Activated T-cell treated with anti-CD3 and anti-CD28 coated beads, Interleukin-2, amount 50 U/mL, for 24 hours (primary cell): ENCODE measurements around the gene C1orf87.

Source experiments
- DNase-seq: peaks from one replicate; pipeline ENCODE4 v3.0.0-alpha.2; 2020
- H3K27ac Mint-ChIP-seq: 2 replicates; pipeline ENCODE4 v1.8.0; 2020; ENCODE audit warnings: mild to moderate bottlenecking, mixed read lengths
- H3K27me3 Mint-ChIP-seq: 2 replicates; pipeline ENCODE4 v1.8.0; 2020; ENCODE audit warnings: mixed read lengths
- H3K36me3 Mint-ChIP-seq: 2 replicates; pipeline ENCODE4 v1.8.0; 2020; ENCODE audit warnings: low read depth, mixed read lengths
- H3K4me1 Mint-ChIP-seq: 2 replicates; pipeline ENCODE4 v1.8.0; 2020; ENCODE audit warnings: low read depth, mixed read lengths
- H3K4me3 Mint-ChIP-seq: 2 replicates; pipeline ENCODE4 v1.8.0; 2020; ENCODE audit warnings: mild to moderate bottlenecking, moderate library complexity, mixed read lengths
- H3K9me3 Mint-ChIP-seq: 2 replicates; pipeline ENCODE4 v1.8.0; 2020; ENCODE audit warnings: mixed read lengths

C1orf87 gene

GRCh38 chr1:60087681-60088080, 14.1 kb upstream of the C1orf87 start:
- DNase-seq: no peak
- Mint-ChIP-seq H3K36me3 (no peaks in the 10 kb centered on the region), H3K4me1 (no peaks in the 10 kb centered on the region), H3K27ac (no peak overlapping the region), H3K9me3 (no peaks in the 10 kb centered on the region), H3K27me3 (peaks cover 5% of the 10 kb centered on the region), H3K4me3 (no peak overlapping the region)

GRCh38 chr1:60078182-60078581, 4.6 kb upstream of the C1orf87 start:
- no peak overlapping the region for H3K4me3 Mint-ChIP-seq
- no peak overlapping the region for H3K27ac Mint-ChIP-seq
- H3K9me3 Mint-ChIP-seq: no peaks in the 10 kb centered on the region
- no peaks in the 10 kb centered on the region for H3K36me3 Mint-ChIP-seq
- H3K27me3 Mint-ChIP-seq: peaks cover 34% of the 10 kb centered on the region
- no peak for DNase-seq
- no peaks in the 10 kb centered on the region for H3K4me1 Mint-ChIP-seq

GRCh38 chr1:60071296-60071695, 2.3 kb downstream of the C1orf87 start:
- Mint-ChIP-seq H3K4me3 (no peak overlapping the region), H3K27me3 (peaks cover 44% of the 10 kb centered on the region)

GRCh38 chr1:60069691-60070090, 3.9 kb downstream of the C1orf87 start:
- no peak for DNase-seq
- H3K36me3 Mint-ChIP-seq: no peaks in the 10 kb centered on the region
- H3K4me1 Mint-ChIP-seq: no peaks in the 10 kb centered on the region
- H3K27me3 Mint-ChIP-seq: peaks cover 32% of the 10 kb centered on the region
- H3K9me3 Mint-ChIP-seq: no peaks in the 10 kb centered on the region
- H3K27ac Mint-ChIP-seq: no peak overlapping the region
- no peak overlapping the region for H3K4me3 Mint-ChIP-seq

More at GRCh38 chr1:60071296-60071695, 2.3 kb downstream of the C1orf87 start:
- H3K9me3 Mint-ChIP-seq: no peaks in the 10 kb centered on the region
- no peaks in the 10 kb centered on the region for H3K36me3 Mint-ChIP-seq
- H3K4me1 Mint-ChIP-seq: no peaks in the 10 kb centered on the region
- no peak overlapping the region for H3K27ac Mint-ChIP-seq
- DNase-seq: no peak

- peaks cover 24% of the 10 kb centered on the region for H3K27me3 Mint-ChIP-seq
- H3K9me3 Mint-ChIP-seq: no peaks in the 10 kb centered on the region
- no peaks in the 10 kb centered on the region for H3K36me3 Mint-ChIP-seq
- H3K4me1 Mint-ChIP-seq: no peaks in the 10 kb centered on the region
- no peak overlapping the region for H3K27ac Mint-ChIP-seq
- DNase-seq: no peak
- H3K4me3 Mint-ChIP-seq: no peak overlapping the region
Observed at GRCh38 chr1:60068393-60069045, 5.1 kb downstream of the C1orf87 start.

GRCh38 chr1:60066001-60066400, 7.6 kb downstream of the C1orf87 start:
- Mint-ChIP-seq H3K36me3 (no peaks in the 10 kb centered on the region), H3K27ac (no peak overlapping the region), H3K4me3 (no peak overlapping the region), H3K4me1 (no peaks in the 10 kb centered on the region), H3K27me3 (peaks cover 2% of the 10 kb centered on the region), H3K9me3 (no peaks in the 10 kb centered on the region)
- no peak for DNase-seq

- Mint-ChIP-seq H3K27ac (no peak overlapping the region), H3K36me3 (no peaks in the 10 kb centered on the region), H3K4me1 (no peaks in the 10 kb centered on the region), H3K27me3 (peaks cover 2% of the 10 kb centered on the region), H3K9me3 (no peaks in the 10 kb centered on the region), H3K4me3 (no peak overlapping the region)
- no peak for DNase-seq
Observed at GRCh38 chr1:60065199-60065598, 8.4 kb downstream of the C1orf87 start.

- no peak for DNase-seq
- Mint-ChIP-seq H3K4me3 (no peak overlapping the region), H3K9me3 (no peaks in the 10 kb centered on the region), H3K36me3 (no peaks in the 10 kb centered on the region), H3K27ac (no peak overlapping the region), H3K27me3 (peaks cover 2% of the 10 kb centered on the region), H3K4me1 (no peaks in the 10 kb centered on the region)
Observed at GRCh38 chr1:60063561-60063960, 10.0 kb downstream of the C1orf87 start.

- no peak for DNase-seq
- H3K27ac Mint-ChIP-seq: no peak overlapping the region
Observed at GRCh38 chr1:60059468-60059867, 14.1 kb downstream of the C1orf87 start.

GRCh38 chr1:60055336-60055735, 18.2 kb downstream of the C1orf87 start:
- Mint-ChIP-seq H3K27ac (no peak overlapping the region), H3K4me1 (no peaks in the 10 kb centered on the region), H3K36me3 (no peaks in the 10 kb centered on the region), H3K27me3 (peaks cover 8% of the 10 kb centered on the region), H3K4me3 (no peak overlapping the region), H3K9me3 (peaks cover 3% of the 10 kb centered on the region)
- no peak for DNase-seq

More at GRCh38 chr1:60059468-60059867, 14.1 kb downstream of the C1orf87 start:
- H3K27me3 Mint-ChIP-seq: peaks cover 5% of the 10 kb centered on the region
- no peaks in the 10 kb centered on the region for H3K36me3 Mint-ChIP-seq
- H3K4me3 Mint-ChIP-seq: no peak overlapping the region
- H3K4me1 Mint-ChIP-seq: no peaks in the 10 kb centered on the region
- no peaks in the 10 kb centered on the region for H3K9me3 Mint-ChIP-seq

- Mint-ChIP-seq H3K4me1 (no peaks in the 10 kb centered on the region), H3K9me3 (peaks cover 6% of the 10 kb centered on the region), H3K27me3 (peaks cover 9% of the 10 kb centered on the region), H3K4me3 (no peak overlapping the region), H3K27ac (no peak overlapping the region), H3K36me3 (no peaks in the 10 kb centered on the region)
- DNase-seq: no peak
Observed at GRCh38 chr1:60054374-60054773, 19.2 kb downstream of the C1orf87 start.

GRCh38 chr1:60052601-60053000, 21.0 kb downstream of the C1orf87 start:
- H3K27ac Mint-ChIP-seq: no peak overlapping the region
- no peaks in the 10 kb centered on the region for H3K36me3 Mint-ChIP-seq

GRCh38 chr1:60051191-60051590, 22.4 kb downstream of the C1orf87 start:
- DNase-seq: no peak
- H3K27ac Mint-ChIP-seq: no peak overlapping the region
- H3K9me3 Mint-ChIP-seq: peaks cover 7% of the 10 kb centered on the region
- H3K4me3 Mint-ChIP-seq: no peak overlapping the region
- H3K36me3 Mint-ChIP-seq: no peaks in the 10 kb centered on the region
- H3K4me1 Mint-ChIP-seq: no peaks in the 10 kb centered on the region
- H3K27me3 Mint-ChIP-seq: peaks cover 13% of the 10 kb centered on the region

More at GRCh38 chr1:60052601-60053000, 21.0 kb downstream of the C1orf87 start:
- Mint-ChIP-seq H3K4me1 (no peaks in the 10 kb centered on the region), H3K27me3 (peaks cover 13% of the 10 kb centered on the region), H3K9me3 (peaks cover 7% of the 10 kb centered on the region), H3K4me3 (no peak overlapping the region)
- no peak for DNase-seq

GRCh38 chr1:60049188-60049587, 24.4 kb downstream of the C1orf87 start:
- Mint-ChIP-seq H3K36me3 (no peaks in the 10 kb centered on the region), H3K9me3 (peaks cover 7% of the 10 kb centered on the region), H3K4me1 (no peaks in the 10 kb centered on the region), H3K27ac (no peak overlapping the region), H3K4me3 (no peak overlapping the region), H3K27me3 (peaks cover 7% of the 10 kb centered on the region)
- no peak for DNase-seq

- peaks cover 5% of the 10 kb centered on the region for H3K27me3 Mint-ChIP-seq
- peaks cover 4% of the 10 kb centered on the region for H3K9me3 Mint-ChIP-seq
- H3K27ac Mint-ChIP-seq: no peak overlapping the region
- no peaks in the 10 kb centered on the region for H3K4me1 Mint-ChIP-seq
- no peak overlapping the region for H3K4me3 Mint-ChIP-seq
- H3K36me3 Mint-ChIP-seq: no peaks in the 10 kb centered on the region
- DNase-seq: no peak
Observed at GRCh38 chr1:60044881-60045280, 28.7 kb downstream of the C1orf87 start.

- no peak overlapping the region for H3K4me3 Mint-ChIP-seq
- no peak overlapping the region for H3K27ac Mint-ChIP-seq
- no peaks in the 10 kb centered on the region for H3K27me3 Mint-ChIP-seq
- H3K9me3 Mint-ChIP-seq: no peaks in the 10 kb centered on the region
- H3K4me1 Mint-ChIP-seq: no peaks in the 10 kb centered on the region
- DNase-seq: no peak
- no peaks in the 10 kb centered on the region for H3K36me3 Mint-ChIP-seq
Observed at GRCh38 chr1:60041783-60042182, 31.8 kb downstream of the C1orf87 start.
